ENCODE data around the gene EIF3B.
"Not testable (repeated sequence)": the region's sequence is repeated elsewhere in the genome, so short reads cannot be mapped to it uniquely, and the experiment has no call there.

GRCh38 chr7:2347351-2348063 is 7.1 kb upstream of the EIF3B start:
- TF ChIP-seq, protein P1, sequence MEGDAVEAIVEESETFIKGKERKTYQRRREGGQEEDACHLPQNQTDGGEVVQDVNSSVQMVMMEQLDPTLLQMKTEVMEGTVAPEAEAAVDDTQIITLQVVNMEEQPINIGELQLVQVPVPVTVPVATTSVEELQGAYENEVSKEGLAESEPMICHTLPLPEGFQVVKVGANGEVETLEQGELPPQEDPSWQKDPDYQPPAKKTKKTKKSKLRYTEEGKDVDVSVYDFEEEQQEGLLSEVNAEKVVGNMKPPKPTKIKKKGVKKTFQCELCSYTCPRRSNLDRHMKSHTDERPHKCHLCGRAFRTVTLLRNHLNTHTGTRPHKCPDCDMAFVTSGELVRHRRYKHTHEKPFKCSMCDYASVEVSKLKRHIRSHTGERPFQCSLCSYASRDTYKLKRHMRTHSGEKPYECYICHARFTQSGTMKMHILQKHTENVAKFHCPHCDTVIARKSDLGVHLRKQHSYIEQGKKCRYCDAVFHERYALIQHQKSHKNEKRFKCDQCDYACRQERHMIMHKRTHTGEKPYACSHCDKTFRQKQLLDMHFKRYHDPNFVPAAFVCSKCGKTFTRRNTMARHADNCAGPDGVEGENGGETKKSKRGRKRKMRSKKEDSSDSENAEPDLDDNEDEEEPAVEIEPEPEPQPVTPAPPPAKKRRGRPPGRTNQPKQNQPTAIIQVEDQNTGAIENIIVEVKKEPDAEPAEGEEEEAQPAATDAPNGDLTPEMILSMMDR (conservative IDR thresholded peaks at IDR 0.05; ENCODE audit: low read depth, low read length), result not testable (repeated sequence)
- not testable (repeated sequence) for TF ChIP-seq EZH2 (IDR thresholded peaks at IDR 0.05; ENCODE audit: borderline replicate concordance, low read depth, low read length, poor library complexity, severe bottlenecking)
